RCC 7860 (cell line): ENCODE data around the gene TYSND1.
"Not testable (repeated sequence)": the region's sequence is repeated elsewhere in the genome, so short reads cannot be mapped to it uniquely, and the experiment has no call there.

Source experiments
- DNase-seq: peaks from one replicate; pipeline ENCODE4 v3.0.0-alpha.2; 2015; ENCODE audit warnings: low spot score
- FAIRE-seq: peaks from 2 replicates; lab custom pipeline; 2012; peaks lifted over from hg19 to GRCh38; lab: Jason Lieb, UNC

Gene TYSND1

DNA sequence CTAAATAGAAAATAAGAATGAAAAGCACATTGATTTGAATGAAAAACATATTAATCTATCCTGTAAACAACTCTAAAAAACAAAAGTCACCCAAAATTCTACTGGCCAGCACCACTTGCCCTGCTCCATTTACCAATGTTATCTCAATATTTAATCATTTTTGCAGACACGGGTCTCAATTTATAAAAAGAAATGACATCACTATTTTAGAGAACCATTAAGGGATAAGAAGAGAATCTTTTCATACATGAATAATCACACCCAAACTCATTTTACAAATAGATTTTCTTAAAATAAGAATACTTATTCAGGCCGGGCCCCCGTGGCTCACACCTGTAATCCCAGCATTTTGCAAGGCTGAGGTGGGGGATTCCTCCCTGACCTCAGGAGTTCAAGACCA is 19.9 kb upstream of the TYSND1 start:
- FAIRE-seq (no peak), DNase-seq (no peak)

DNA sequence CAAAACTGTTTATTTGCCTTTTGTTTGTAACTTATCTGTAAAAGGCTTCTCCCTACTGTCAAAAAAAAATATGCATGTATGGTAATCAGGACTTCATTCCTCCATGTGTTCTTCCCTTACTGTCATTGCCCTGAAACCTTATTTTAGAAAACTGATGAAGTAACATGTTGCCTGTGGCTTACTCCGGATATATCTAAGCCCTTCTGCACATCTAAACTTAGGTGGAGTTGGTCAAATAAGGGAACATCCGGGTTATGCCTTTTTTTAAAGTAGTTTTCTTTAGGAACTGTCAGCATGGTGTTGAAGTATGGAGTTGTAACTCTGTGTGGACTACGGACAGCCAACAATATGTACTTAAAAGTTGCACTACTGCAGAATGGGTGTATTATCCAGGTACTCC is 17.7 kb upstream of the TYSND1 start:
- FAIRE-seq (no peak), DNase-seq (no peak)

DNA sequence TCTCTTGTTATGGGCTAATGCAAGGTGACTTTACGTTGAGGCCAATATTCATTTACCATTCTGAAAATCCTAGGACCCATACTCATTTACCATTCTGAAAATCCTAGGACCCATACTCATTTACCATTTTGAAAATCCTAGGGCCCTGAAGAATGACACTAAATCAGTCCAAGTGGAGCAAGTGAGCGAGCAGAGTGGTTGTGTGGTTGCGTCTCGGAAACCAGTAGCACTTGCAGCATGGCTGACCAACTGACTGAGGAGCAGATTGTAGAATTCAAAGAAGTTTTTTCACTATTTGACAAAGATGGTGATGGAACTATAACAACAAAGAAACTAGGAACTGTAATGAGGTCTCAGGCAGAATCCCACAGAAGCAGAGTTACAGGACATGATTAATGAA is 16.9 kb upstream of the TYSND1 start:
- DNase-seq (no peak), FAIRE-seq (no peak)

DNA sequence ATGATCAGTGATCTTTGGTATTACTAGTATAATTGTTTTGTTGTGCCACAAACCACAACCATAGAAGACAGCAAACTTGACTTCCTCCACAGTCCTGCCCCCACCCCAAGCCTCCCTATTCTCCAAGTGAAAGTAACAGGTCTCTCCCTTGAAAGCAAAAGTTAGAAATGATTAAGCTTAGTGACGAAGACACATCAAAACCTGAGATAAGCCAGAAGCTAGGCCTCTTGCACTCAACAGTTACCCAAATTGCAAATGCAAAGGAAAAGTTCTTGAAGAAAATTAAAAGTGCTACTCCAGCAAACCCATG is 16.3 kb upstream of the TYSND1 start:
- DNase-seq (no peak), FAIRE-seq (no peak)

DNA sequence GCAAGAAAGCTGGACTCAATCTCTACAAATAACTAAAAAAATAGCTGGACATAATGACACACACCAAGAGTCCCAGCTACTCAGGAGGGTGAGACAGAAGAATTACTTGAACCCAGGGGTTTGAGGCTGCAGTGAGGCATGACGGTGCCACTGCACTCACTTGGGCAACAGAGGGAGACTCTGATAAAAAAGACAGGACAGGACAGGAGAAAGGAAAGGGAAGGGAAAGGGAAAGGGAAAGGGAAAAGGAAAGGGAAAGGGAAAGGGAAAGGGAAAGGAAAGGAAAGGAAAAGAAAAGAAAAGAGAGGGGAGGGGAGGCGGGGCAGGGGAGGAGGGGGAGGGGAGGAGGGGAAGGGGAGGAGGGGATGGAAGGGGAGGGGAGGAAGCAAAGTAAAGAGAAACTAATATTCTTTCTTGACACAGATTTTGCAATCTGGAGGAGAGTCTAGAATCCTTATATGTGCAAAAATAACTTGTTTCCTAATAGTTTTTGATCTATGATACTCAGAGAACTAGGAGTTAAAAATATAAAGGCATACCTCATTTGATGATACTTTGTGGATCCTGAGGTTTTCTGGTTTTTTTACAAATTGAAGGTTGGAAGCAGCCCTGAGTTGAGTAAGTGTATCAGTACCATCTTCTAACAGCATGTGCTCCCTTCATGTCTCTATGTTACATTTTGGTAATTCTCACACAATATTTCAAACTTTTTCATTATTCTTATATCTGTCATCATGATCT is 15.8 kb upstream of the TYSND1 start:
- FAIRE-seq, result no peak
- no peak for DNase-seq

DNA sequence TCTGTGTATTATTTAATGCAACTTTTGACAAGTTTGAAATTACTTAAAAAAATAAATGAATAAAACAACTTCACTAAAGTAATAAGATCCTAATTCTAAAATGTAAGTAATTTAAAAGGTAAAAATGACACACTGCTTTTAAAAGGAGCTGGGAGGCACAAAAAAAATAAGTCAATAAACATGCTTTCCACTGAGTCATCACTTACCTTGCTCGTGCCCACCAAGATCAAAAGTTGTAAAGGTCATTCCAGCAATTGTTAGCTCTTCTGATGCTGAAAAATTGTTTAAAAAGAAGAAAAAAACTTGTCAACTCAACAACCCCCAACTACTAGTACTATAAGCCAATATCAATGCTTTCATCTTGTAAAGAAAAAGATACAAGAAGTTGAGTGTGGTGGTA is 14.3 kb upstream of the TYSND1 start:
- FAIRE-seq (no peak), DNase-seq (no peak)

DNA sequence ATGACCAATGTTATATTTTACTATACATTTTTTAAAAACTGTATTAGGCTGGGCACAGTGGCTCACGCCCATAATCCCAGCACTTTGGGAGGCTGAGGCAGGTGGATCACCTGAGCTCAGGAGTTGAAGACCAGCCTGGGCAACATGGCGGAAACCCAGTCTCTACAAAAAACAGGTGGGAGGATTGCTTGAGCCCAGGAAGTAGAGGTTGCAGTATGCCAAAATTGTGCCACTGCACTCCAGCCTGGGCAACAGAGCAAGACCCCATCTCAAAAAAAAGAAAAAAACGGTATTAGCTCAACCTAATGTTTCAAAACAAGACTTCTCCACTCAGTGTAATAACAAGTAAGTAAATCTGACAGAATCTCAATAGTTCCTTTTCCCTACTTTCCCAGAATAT is 12.9 kb upstream of the TYSND1 start:
- FAIRE-seq, DNase-seq: not testable (repeated sequence)

DNA sequence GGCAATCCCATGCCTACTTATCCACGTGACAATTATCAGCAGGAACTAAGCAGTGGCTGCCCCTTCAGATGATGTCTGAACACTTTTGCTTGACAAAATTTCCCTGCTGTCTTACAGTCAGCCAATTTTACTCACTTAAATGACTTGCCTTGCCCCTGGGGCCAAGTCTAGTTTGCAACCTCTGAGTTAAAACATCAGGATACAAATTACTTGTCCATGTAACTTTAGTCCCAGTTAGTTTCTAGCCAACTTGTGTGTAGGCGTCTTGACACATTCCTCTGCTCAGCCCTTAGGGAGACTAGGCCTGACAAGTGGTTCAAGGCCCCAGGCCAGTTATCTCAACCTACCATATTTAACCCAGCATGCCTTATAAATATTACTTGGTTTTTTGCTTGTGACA is 11.6 kb upstream of the TYSND1 start:
- DNase-seq, result no peak
- FAIRE-seq, result no peak

DNA sequence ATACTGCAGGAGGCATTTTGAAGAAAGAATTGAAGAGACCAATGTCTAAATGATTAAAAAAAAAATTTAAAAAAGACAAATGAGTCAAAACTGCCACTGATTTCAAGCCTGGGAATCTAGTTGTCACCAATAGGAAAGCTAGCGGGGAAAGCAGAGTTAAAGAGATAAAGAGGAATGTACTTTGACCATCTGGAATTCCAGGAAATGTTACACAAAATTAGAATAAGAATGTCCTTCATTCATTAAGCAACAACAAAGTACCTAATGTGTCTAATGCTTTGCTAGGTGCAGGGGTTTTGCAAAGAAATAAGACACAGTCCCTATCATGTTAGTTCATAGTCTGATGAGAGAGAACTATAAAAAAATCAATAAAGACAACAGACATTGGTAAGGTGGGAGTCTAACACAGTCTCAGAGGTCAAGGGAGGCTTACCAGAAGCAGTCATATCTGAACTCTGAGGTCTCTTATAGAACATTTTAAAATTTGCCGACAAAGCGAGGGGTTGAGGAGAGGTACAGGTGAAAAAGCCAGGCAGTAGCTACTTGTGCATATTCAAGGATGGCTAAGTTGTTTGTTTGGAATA is 8.8 kb upstream of the TYSND1 start:
- no peak for DNase-seq

DNA sequence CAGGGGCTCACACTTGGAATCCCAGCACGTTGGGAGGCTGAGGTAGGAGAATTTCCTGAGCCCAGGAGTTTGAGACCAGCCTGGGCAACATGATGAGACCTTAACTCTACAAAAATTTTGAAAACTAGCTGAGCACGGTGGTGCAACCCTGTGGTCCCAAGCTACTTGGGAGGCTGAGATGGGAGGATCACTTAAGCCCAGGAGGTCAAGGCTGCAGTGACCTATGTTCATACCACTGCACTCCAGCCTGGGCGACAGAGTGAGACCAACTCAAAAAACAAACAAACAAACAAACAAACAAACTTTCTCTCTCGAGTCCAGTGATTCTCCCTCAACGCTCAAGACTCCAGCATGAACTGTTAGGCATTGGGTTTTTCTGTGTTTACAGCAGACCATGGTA is 2.0 kb upstream of the TYSND1 start:
- FAIRE-seq (no peak), DNase-seq (no peak)

More for the DNA sequence above, 8.8 kb upstream of the TYSND1 start:
- no peak for FAIRE-seq

DNA sequence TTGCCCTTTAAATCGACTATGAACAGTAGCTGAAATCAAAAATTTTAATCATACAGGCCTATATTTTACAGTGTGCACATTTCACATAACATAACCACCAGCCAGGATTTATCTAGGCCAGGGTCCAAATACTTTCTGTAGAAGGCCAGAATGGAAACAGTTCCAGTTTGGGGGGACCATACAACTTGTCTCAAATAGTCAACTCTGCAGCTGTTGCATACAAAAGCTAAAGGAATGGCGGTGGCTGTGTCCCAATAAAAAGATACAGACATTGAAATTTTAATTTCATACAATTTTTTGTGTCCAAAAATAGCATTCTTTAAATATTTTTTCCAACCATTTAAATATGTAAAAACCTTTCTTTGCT is 742 bp upstream of the TYSND1 start:
- no peak for FAIRE-seq

DNA sequence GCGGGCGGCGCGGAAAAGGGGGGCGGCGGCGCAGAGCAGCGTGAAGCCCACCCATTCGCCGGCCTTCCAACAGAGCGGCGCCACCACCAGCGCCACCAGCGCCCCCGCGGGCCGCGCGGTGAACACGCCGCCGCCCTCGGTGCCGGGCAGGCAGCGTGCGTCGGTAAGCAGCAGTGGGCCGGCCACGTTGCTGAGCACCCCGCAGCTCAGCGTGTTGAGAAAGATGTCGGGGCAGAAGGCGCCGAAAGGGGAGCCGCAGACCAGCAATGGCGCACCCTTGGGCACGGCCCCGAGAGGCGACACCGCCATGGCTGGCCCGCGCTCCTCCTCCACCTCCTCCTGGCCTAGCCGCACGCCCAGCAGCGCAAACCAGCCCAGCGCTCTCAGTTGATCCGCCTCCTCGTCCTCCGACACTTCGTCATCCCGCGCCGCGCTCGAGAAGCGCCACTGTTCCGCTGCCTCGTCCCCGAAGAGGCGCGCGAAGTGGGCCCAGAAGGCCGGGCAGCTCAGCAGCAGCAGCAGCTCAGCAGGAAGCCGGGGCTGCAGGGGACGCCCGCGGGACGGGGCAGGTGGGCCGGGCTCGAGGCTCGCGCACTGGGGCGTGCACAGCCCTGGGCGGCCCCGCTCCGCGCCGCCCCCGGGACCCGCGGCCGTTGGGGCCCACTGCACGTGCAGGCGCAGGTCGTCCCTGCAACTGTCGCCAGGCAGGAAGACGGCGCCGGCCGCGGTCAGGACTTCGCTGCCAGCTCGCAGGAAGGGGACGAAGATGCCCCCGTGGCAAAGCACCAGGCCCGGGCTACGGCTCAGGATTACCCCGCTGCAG is 623 bp downstream of the TYSND1 start:
- DNase-seq, result peak; percentile 42
- no peak for FAIRE-seq

More for the DNA sequence above, 742 bp upstream of the TYSND1 start:
- DNase-seq, result no peak

DNA sequence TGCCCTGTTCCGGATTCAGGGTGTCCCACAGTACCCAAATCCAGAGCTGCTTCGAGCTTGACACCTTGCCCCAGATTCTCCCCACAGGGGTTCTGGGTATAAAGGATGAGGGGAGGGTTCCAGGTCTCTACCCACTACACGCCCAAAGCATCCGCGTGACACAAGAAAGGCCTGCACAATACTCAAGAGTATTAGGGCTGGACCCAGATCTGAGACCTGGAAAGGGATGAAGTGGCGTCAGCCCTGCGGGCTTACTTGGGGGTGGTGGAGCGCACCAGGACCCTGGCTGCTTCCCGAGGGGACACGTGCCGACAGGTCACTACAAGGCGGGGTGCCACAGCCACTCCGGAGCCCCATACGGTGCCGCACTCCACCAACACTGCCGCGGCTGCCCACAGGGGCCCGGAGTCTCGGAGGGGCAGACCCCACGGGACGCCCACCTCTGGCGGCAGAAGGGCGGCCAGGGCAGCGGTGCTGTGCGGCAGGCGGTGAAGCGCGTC is 1.3 kb downstream of the TYSND1 start:
- FAIRE-seq, result no peak
- no peak for DNase-seq

DNA sequence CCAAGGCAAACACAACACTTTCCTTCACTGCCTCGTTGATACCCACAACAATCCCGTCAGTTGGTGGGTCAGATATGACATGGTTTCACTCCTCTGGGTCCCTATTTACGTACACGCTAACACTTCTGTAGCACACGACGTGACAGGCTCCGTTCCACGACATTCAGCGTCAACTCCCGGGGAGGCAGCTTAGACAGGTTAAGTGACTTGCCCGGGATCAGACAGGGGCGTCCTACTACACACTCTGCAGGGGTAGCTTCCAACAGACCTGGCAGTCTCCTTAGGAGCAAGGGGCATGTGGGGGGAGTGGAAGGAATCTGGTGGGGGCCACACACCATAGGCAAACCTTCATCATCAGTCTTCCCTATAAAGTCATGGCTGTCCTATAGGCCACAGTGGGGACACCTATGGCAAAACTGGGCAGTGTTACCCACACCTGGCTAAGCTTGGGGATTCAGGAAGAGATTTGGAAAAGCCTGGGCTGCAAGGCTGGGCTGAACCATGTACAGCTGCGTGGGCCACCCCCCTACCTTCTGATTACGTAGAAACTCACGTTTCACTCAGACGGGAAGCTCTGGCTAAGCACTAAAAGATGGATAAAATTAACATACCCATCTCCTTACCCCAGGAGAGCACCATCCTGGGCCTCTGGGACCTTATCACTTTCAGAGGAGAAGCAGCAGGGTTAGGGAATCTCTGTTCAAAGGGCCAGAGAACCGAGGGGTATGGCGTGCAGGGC is 2.0 kb downstream of the TYSND1 start:
- FAIRE-seq, result no peak

DNA sequence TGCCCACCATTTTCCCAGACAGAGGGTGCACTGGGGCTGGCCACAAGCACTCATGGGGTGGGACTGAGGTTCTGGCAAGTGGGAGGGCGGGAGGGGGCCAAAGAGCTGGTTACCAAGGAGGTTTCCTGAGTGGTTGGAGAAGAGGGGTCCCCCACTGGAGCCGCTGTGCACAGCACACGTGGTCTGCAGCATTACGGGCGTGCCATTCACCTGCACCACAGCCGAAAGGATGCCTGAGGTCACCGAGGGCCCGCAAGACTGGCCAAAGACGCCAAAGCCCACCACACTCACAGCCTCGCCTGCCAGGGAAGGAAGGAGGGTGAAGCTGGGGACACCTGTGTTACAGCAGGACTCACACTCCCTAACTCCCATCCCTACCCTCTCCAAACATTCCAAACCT is 3.9 kb downstream of the TYSND1 start:
- no peak for DNase-seq
- FAIRE-seq, result no peak

More for the DNA sequence above, 2.0 kb downstream of the TYSND1 start:
- DNase-seq, result no peak

DNA sequence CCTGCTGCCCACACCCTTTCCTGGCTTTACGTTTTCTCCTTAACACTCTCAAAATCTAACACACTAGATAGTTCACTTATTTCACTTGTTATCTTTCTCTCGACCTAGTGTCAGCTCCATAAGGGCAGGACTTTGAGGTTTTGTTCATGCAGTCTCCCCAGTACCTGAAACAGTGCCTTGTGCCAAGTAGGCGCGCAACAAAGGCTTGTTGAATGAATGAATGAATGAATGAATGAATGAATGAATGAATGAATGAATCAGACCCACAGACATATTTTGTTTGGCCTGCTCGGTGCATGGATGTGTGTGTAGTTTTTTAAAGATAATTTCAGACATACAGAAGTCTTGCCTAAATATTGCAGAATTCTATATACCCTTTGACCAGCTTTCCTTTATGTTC is 6.2 kb downstream of the TYSND1 start:
- DNase-seq (no peak), FAIRE-seq (no peak)

DNA sequence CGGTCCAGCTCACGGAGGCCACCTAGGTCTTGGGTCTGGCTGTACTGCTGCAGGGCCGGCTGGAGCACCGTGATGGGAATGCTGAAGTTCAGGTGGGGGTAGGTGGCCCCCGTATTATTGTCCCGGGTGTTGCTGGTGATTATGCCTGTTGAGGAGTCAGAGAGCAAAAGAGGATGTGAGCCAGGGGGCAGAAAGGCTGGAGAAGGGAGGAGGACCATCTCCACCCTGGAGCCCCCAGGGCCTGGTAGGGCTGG is 6.6 kb downstream of the TYSND1 start:
- FAIRE-seq (no peak), DNase-seq (no peak)

DNA sequence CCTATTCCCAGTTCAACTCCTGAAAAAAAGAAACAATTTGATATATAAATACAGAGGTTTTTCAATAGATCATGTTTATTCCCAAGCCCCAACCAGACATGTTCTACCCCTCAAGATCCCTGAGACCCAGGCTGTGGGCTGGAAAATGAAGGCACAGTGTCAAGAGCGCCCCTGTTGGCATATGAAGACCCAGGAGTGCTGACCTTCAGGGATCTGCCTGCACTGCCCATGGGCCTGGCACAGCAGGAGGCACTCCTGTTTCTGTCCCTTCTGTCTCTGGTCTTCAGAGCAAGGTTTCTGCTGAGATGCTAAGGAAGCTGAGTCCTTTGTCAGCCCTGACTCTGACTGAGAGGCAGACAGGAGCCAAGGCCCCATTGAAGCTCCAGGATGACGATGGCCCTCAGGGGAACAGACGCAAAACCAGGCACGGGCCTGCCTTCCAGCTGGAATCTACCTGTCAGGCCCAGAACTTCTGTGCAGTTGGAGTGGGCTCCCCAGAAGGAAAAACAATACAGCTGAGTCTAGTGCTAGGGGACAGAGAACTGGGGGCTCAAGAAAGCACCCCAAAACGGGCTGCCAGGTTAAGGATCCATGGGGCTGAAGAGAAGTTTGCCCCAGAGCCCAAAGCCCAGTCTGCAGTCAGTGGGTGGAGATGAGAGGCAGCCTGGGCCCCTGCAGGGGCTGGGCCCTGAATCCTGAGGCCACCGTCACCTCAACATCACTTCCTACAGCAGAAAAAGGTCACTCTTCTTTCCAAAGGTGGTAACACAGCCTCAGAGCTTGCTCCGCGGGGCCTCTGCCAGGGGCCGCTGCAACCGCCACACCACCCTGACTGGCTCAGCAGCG is 7.1 kb downstream of the TYSND1 start:
- DNase-seq (no peak), FAIRE-seq (no peak)

DNA sequence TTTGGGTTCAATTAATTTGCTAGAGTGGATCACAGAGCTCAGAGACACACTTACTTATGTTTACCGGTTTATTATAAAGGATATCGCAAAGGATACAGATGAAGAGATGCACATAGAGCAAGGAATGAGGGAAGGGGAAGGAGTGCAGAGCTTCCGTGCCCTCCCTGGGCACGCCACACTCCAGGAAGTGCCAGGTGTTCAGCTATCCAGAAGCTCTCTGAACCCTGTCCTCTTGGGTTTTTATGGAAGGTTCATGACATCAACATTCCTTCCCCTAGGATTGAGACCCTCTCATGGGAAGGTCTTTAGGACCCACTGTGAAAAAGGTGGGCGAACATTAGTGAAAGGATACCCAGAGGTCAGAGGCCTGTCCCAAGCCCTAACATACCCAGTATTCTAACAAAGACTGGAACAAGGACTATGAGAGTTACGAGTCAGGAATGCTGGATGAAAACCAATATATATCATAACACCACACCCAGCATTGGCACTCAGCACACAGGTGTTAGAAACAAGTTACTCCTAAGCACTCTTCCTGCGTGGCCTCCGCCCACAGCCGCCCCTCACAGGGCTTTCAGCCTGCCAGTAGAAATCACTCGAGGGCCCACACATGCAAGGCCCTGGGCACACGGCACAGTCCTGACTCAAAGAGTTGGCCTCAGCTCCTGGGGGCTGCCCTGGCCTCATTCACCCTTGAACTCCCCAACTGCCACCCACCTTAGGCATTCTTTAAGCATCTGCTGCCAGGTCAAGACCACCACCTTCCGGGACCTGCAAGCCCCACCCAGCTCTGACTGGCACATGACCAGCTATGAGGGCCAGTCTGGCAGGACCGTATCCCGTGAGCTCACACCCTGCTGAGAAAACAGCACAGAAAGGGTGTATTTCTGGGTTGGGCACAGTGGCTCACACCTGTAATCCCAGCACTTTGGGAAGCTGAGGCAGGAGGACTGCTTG is 8.3 kb downstream of the TYSND1 start:
- DNase-seq, result no peak
- no peak for FAIRE-seq

DNA sequence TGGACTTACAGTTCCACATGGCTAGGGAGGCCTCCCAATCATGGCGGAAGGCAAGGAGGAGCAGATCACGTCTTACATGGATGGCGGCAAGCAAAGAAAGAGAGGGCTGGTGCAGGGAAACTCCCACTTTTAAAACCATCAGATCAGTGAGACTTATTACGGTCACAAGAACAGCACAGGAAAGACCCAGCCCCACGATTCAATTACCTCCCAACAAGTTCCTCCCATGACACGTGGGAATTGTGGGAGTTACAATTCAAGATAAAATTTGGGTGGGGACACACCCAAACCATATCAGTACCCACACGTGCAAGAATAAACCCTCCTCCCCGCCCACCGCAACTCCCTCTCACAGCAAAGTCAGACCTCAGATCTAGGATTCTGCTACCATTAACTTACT is 9.4 kb downstream of the TYSND1 start:
- DNase-seq (no peak), FAIRE-seq (no peak)
